ENCODE data around the gene PICALM. TPM values are rescaled to one million over a fixed set of nuclear protein-coding genes. Genes with fewer than 3 reads are reported as not detected.

PICALM gene
- total and polyA plus RNA-seq, 2 of the 13 experiments (the other 11 are each of a cell fraction or from before 2014, with no cell fraction given) = 97.6 to 154 TPM

GRCh38 chr11:86115542-86116385 lies 46.9 kb upstream of the PICALM start:
- Histone ChIP-seq H3K36me3 (replicated peaks in 1 of 2; ENCODE audit: control insufficient read depth in 1 of 2, insufficient read depth in 2 of 2, low read length in 2 of 2) (no peaks in the 10 kb centered on the region), H3K27me3 (ENCODE audit: control insufficient read depth in 1 of 2, insufficient read depth in 2 of 2, low read length in 2 of 2) (0 out of 5 replicates have a peak, but pooled peaks cover 0 to 3% of the 10 kb centered on the region in 2 experiments), H4K20me1 (ENCODE audit: insufficient read depth, low read length) (no peaks in the 10 kb centered on the region), H3K9ac (ENCODE audit: insufficient read depth, low read depth, low read length) (no peak overlapping the region), H3K4me2 (ENCODE audit: low read depth, low read length) (no peak overlapping the region), H2AFZ (ENCODE audit: low read length) (no peak overlapping the region), H3K9me3 (ENCODE audit: low read length) (no peaks in the 10 kb centered on the region), H3K4me3 (replicated peaks in 1 of 3; ENCODE audit: insufficient read depth in 1 of 3, low read depth in 2 of 3, low read length in 3 of 3) (no peak overlapping the region), H3K79me2 (ENCODE audit: insufficient read depth, low read length) (no peaks in the 10 kb centered on the region), H3K4me1 (ENCODE audit: insufficient read depth, low read length) (peaks cover 15% of the 10 kb centered on the region; the same call in 1 of the 2 replicates), H3K27ac (ENCODE audit: extremely low read length, insufficient read depth, low read length) (no peak overlapping the region)
- FAIRE-seq = no peak
- in situ Hi-C loops (cut with HindIII; ENCODE audit: extremely low pct_ligation_motif_present, low pct_unique_long_range_greater_than_20kb) (no loop called here), intact Hi-C loops (cut with micrococcal nuclease; ENCODE audit: unreplicated experiment) (no loop called here)
- no TSS peak for BruUV-seq (replicated peaks)
- ChIA-PET CTCF (ENCODE audit: low intra/inter-chr PET ratio, low total read pairs) (no interaction called here), POLR2A (no interaction called here)
- ATAC-seq = no peak
- 50% methylated on average over 3 of the region's 3 CpGs for WGBS (ENCODE audit: low lambda C conversion rate)
- TF ChIP-seq BHLHE40 (IDR thresholded peaks at IDR 0.05; ENCODE audit: low read length) (no peak), NR1H2 (CRISPR knock-in tag; IDR thresholded peaks at IDR 0.05; ENCODE audit: borderline replicate concordance, low read depth) (no peak), NFRKB (IDR thresholded peaks at IDR 0.05) (no peak), ZNF101 (CRISPR knock-in tag; IDR thresholded peaks at IDR 0.05; ENCODE audit: borderline replicate concordance, low read depth) (no peak), RELA (CRISPR knock-in tag; IDR thresholded peaks at IDR 0.05) (no peak), NCOA1 (CRISPR knock-in tag; IDR thresholded peaks at IDR 0.05) (no peak), HIVEP1 (CRISPR knock-in tag; IDR thresholded peaks at IDR 0.05) (no peak), U2AF1 (optimal IDR thresholded peaks at IDR 0.05; ENCODE audit: low read depth, low read length) (no peak), IKZF5 (CRISPR knock-in tag; IDR thresholded peaks at IDR 0.05) (no peak), DRAP1 (CRISPR knock-in tag; IDR thresholded peaks at IDR 0.05) (no peak), AHR (CRISPR knock-in tag; IDR thresholded peaks at IDR 0.05) (no peak), ZFYVE20 (CRISPR knock-in tag; IDR thresholded peaks at IDR 0.05; ENCODE audit: borderline replicate concordance, low read depth) (no peak)
- TF ChIP-seq, protein P1, sequence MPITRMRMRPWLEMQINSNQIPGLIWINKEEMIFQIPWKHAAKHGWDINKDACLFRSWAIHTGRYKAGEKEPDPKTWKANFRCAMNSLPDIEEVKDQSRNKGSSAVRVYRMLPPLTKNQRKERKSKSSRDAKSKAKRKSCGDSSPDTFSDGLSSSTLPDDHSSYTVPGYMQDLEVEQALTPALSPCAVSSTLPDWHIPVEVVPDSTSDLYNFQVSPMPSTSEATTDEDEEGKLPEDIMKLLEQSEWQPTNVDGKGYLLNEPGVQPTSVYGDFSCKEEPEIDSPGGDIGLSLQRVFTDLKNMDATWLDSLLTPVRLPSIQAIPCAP (CRISPR knock-in tag; IDR thresholded peaks at IDR 0.05; ENCODE audit: low read depth) = no peak
- no peak for DNase-seq (ENCODE audit: low spot score)
